ENCODE data around the gene POFUT1.

- TF ChIP-seq POLR2AphosphoS5 (IDR thresholded peaks at IDR 0.05; ENCODE audit: insufficient read depth, low read depth, low read length) (no peak), CTCF (IDR thresholded peaks at IDR 0.05; ENCODE audit: extremely low read depth in 1 of 2, insufficient read depth in 1 of 2, low read depth in 1 of 2, low read length in 2 of 2) (no peak), EZH2 (IDR thresholded peaks at IDR 0.05; ENCODE audit: borderline replicate concordance, low read depth, low read length, severe bottlenecking) (no peak), POLR2A (IDR thresholded peaks at IDR 0.05; ENCODE audit: low read depth, low read length) (no peak), JUN (IDR thresholded peaks at IDR 0.05; ENCODE audit: borderline replicate concordance, insufficient read depth, insufficient read length, low read depth) (no peak), FOS (IDR thresholded peaks at IDR 0.05; ENCODE audit: borderline replicate concordance, insufficient read depth, low read length) (no peak), GATA2 (IDR thresholded peaks at IDR 0.05; ENCODE audit: insufficient read depth, insufficient read length, low read depth, low read length) (no peak)
Measured at GRCh38 chr20:32213870-32214269, 6.2 kb downstream of the POFUT1 start.
